HG03196 (cell line): ENCODE results near the gene ANTXR1.

Experiments
- ATAC-seq: cut with Tn5 transposase; IDR thresholded peaks from one replicate; pipeline ENCODE4 v1.9.1; 2021; ENCODE audit not compliant: unreplicated experiment

ANTXR1 gene

GRCh38 chr2:69298261-69298660, 285.3 kb downstream of the ANTXR1 start:
- ATAC-seq = no peak

GRCh38 chr2:69298862-69299261, 285.9 kb downstream of the ANTXR1 start:
- no peak for ATAC-seq
